ENCODE measurements around the gene ZNF175.
"Not testable (repeated sequence)": the region's sequence is repeated elsewhere in the genome, so short reads cannot be mapped to it uniquely, and the experiment has no call there.

ZNF175 gene

GRCh38 chr19:51593138-51593890 is 22.2 kb downstream of the ZNF175 start:
- DNase-seq: no peak

GRCh38 chr19:51593969-51594773 is 23.1 kb downstream of the ZNF175 start:
- peak; percentile 97 for DNase-seq

GRCh38 chr19:51594774-51595109 is 23.7 kb downstream of the ZNF175 start:
- DNase-seq: no peak

GRCh38 chr19:51595190-51596175 is 24.4 kb downstream of the ZNF175 start:
- DNase-seq: no peak

- DNase-seq: no peak
These were observed 27.3 kb downstream of the ZNF175 start for GRCh38 chr19:51598159-51598915.

GRCh38 chr19:51599084-51599483 is 28.0 kb downstream of the ZNF175 start:
- no peak for DNase-seq

GRCh38 chr19:51600940-51601580 is 30.0 kb downstream of the ZNF175 start:
- no peak for DNase-seq

GRCh38 chr19:51602189-51602854 is 31.2 kb downstream of the ZNF175 start:
- no peak for DNase-seq

GRCh38 chr19:51607077-51607476 is 36.0 kb downstream of the ZNF175 start:
- DNase-seq: no peak

GRCh38 chr19:51607920-51608562 is 37.0 kb downstream of the ZNF175 start:
- peak; percentile 27 for DNase-seq

- no peak for DNase-seq
These were observed 39.5 kb downstream of the ZNF175 start for GRCh38 chr19:51610576-51610975.

GRCh38 chr19:51614789-51615188 is 43.7 kb downstream of the ZNF175 start:
- no peak for DNase-seq

- no peak for DNase-seq
These were observed 44.9 kb downstream of the ZNF175 start for GRCh38 chr19:51615991-51616390.

- peak; percentile 9 for DNase-seq
These were observed 50.1 kb downstream of the ZNF175 start for GRCh38 chr19:51621178-51621577.

- no peak for DNase-seq
These were observed 55.6 kb downstream of the ZNF175 start for GRCh38 chr19:51626675-51627074.

- no peak for DNase-seq
These were observed 56.5 kb downstream of the ZNF175 start for GRCh38 chr19:51627491-51628138.

- no peak for DNase-seq
These were observed 57.3 kb downstream of the ZNF175 start for GRCh38 chr19:51628153-51628939.

GRCh38 chr19:51630315-51630714 is 59.2 kb downstream of the ZNF175 start, which contains the start of gene SIGLEC5:
SIGLEC5 (minus strand) TSS chr19:51630401; CDS start chr19:51630335, 66 bp downstream.
- DNase-seq: not testable (repeated sequence)

GRCh38 chr19:51632126-51632525 is 61.0 kb downstream of the ZNF175 start:
- no peak for DNase-seq

Measured in CD4-positive, alpha-beta T cell treated with Interleukin-4 for 4 hours (primary cell).